ENCODE results near the gene ASL. TPM values are rescaled to one million over a fixed set of nuclear protein-coding genes. Genes with fewer than 3 reads are reported as not detected.

ASL gene
- total RNA-seq, 1 experiment from 2014 or later, result 19.0 TPM

DNA sequence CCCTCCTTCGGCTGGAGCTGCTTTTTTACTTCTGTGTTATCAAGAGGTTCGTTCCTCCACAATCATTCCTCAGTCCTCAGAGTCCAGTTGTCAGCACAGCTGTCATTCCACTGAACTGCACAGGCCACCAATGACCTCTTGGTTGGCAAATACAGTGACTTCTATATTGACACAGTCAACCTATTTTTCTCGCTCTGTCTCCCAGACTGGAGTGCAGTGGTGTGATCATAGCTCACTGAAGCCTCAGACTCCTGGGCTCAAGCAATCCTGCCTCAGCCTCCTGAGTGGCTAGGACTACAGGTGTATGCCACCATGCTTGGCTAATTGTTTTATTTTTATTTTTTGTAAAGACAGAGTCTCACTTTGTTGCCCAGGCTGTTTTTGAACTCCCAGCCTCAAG lies 66.7 kb downstream of the ASL start:
- Histone ChIP-seq H3K9me2 (ENCODE audit: insufficient read depth) (no peaks in the 10 kb centered on the region), H3K4me3 (no peak overlapping the region), H3K4me2 (no peak overlapping the region), H4K20me1 (ENCODE audit: insufficient read depth) (0 out of 2 replicates have a peak, but pooled peaks cover 5% of the 10 kb centered on the region), H3K27me3 (ENCODE audit: insufficient read depth, low read depth) (no peaks in the 10 kb centered on the region), H3K4me1 (replicated peaks; ENCODE audit: insufficient read depth) (peaks cover 16% of the 10 kb centered on the region), H3K27ac (no peak overlapping the region), H3K36me3 (ENCODE audit: low read depth) (peaks cover 18% of the 10 kb centered on the region; the same call in 1 of the 2 replicates), H3K79me2 (ENCODE audit: low read depth) (0 out of 2 replicates have a peak, but pooled peaks cover 15% of the 10 kb centered on the region), H3K9me3 (ENCODE audit: insufficient read depth, low read depth) (no peaks in the 10 kb centered on the region), H2AFZ (no peak overlapping the region), H3F3A (ENCODE audit: insufficient read depth, low read depth) (peaks cover 2% of the 10 kb centered on the region; the same call in 1 of the 2 replicates)
- DNase-seq, result no peak
- intact Hi-C loops (cut with micrococcal nuclease; ENCODE audit: unreplicated experiment), result loop anchor here (10.0 kb wide), 2 partner anchors 108 to 352 kb away; no protein-coding TSS in a partner anchor
- ChIA-PET CTCF (no interaction called here), POLR2A (ENCODE audit: unreplicated experiment) (interaction anchor here (0.6 kb wide), 1 partner anchor 1424 kb away, joined by 4 read pairs; no protein-coding TSS in a partner anchor)
- BruUV-seq (replicated peaks), result no TSS peak
- TF ChIP-seq EZH2 (IDR thresholded peaks at IDR 0.05; ENCODE audit: low read depth), result no peak
- TF ChIP-seq, protein P1, sequence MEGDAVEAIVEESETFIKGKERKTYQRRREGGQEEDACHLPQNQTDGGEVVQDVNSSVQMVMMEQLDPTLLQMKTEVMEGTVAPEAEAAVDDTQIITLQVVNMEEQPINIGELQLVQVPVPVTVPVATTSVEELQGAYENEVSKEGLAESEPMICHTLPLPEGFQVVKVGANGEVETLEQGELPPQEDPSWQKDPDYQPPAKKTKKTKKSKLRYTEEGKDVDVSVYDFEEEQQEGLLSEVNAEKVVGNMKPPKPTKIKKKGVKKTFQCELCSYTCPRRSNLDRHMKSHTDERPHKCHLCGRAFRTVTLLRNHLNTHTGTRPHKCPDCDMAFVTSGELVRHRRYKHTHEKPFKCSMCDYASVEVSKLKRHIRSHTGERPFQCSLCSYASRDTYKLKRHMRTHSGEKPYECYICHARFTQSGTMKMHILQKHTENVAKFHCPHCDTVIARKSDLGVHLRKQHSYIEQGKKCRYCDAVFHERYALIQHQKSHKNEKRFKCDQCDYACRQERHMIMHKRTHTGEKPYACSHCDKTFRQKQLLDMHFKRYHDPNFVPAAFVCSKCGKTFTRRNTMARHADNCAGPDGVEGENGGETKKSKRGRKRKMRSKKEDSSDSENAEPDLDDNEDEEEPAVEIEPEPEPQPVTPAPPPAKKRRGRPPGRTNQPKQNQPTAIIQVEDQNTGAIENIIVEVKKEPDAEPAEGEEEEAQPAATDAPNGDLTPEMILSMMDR (conservative IDR thresholded peaks at IDR 0.05), result no peak

DNA sequence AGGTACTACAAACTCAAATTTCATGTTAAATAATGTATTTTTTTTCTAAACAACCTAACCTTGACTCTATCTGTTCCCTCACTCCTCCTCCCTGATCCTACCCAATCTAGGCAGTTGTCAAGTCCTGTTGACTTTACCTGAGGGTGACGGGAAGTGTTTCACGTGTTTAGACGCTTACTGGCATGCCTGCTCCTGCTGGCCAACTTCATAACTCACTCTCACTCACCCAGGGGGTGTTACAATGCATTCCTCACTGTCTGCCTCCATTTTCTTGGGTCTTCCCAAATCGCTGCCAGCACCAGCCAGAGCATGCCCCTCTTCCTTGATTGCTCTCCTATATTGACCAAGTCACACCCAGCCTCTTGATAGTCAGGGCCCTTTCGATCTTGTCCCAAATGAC lies 67.4 kb downstream of the ASL start:
- no peaks in the 10 kb centered on the region for H3K27me3 ChIP-seq (ENCODE audit: insufficient read depth, low read depth)
- H3K4me2 ChIP-seq, result no peak overlapping the region
- H2AFZ ChIP-seq, result no peak overlapping the region
- H3K79me2 ChIP-seq (ENCODE audit: low read depth), result 0 out of 2 replicates have a peak, but pooled peaks cover 17% of the 10 kb centered on the region
- intact Hi-C loops (cut with micrococcal nuclease; ENCODE audit: unreplicated experiment), result loop anchor here (10.0 kb wide), 2 partner anchors 108 to 352 kb away; no protein-coding TSS in a partner anchor
- no TSS peak for BruUV-seq (replicated peaks)
- CTCF ChIA-PET, result no interaction called here
- H4K20me1 ChIP-seq (ENCODE audit: insufficient read depth), result 0 out of 2 replicates have a peak, but pooled peaks cover 5% of the 10 kb centered on the region
- peaks cover 16% of the 10 kb centered on the region; the same call in 1 of the 2 replicates for H3K36me3 ChIP-seq (ENCODE audit: low read depth)
- H3K4me1 ChIP-seq (replicated peaks; ENCODE audit: insufficient read depth), result peaks cover 20% of the 10 kb centered on the region
- no peaks in the 10 kb centered on the region for H3K9me3 ChIP-seq (ENCODE audit: insufficient read depth, low read depth)
- POLR2A ChIA-PET (ENCODE audit: unreplicated experiment), result no interaction called here
- peaks cover 8% of the 10 kb centered on the region for H3F3A ChIP-seq (ENCODE audit: insufficient read depth, low read depth)
- no peak overlapping the region for H3K4me3 ChIP-seq
- no peak for DNase-seq
- no peaks in the 10 kb centered on the region for H3K9me2 ChIP-seq (ENCODE audit: insufficient read depth)
- no peak overlapping the region for H3K27ac ChIP-seq
- no peak for TF ChIP-seq EZH2 (IDR thresholded peaks at IDR 0.05; ENCODE audit: low read depth)
- TF ChIP-seq, protein P1 (conservative IDR thresholded peaks at IDR 0.05), result no peak

Other genes starting within 250 kb of the ASL start
- gene VKORC1L1, start 202.7 kb upstream of the ASL start, total RNA-seq (2021), result 21.6 and 31.7 TPM in 2 replicates
- 59.8 and 80.8 TPM in 2 replicates for gene GUSB, start 93.6 kb upstream of the ASL start, total RNA-seq (2021)
- gene CRCP, start 39.0 kb downstream of the ASL start, total RNA-seq (2021), result 32.4 and 37.1 TPM in 2 replicates
- 11.0 and 14.9 TPM in 2 replicates for gene TPST1, start 129.5 kb downstream of the ASL start, total RNA-seq (2021)

Measured in PC-9 (cell line).